NCI-H460 (cell line): ENCODE results near the gene DVL1. TPM values are rescaled to one million over a fixed set of nuclear protein-coding genes. Genes with fewer than 3 reads are reported as not detected.

ENCODE experiments used
- DNase-seq: peaks from one replicate; pipeline ENCODE4 v3.0.0-alpha.2; 2016; ENCODE audit warnings: low read depth; ENCODE audit errors: extremely low read depth
- total RNA-seq: library from RNA; depleted of rRNA; stranded (reverse); fragments of >200 nt; shearing (Covaris generic); gene quantifications from 2 replicates; pipeline ENCODE4 v1.2.3, GENCODE V29; 2014

DVL1 gene
- total RNA-seq, 1 experiment from 2014 or later: 53.7 TPM

DNA sequence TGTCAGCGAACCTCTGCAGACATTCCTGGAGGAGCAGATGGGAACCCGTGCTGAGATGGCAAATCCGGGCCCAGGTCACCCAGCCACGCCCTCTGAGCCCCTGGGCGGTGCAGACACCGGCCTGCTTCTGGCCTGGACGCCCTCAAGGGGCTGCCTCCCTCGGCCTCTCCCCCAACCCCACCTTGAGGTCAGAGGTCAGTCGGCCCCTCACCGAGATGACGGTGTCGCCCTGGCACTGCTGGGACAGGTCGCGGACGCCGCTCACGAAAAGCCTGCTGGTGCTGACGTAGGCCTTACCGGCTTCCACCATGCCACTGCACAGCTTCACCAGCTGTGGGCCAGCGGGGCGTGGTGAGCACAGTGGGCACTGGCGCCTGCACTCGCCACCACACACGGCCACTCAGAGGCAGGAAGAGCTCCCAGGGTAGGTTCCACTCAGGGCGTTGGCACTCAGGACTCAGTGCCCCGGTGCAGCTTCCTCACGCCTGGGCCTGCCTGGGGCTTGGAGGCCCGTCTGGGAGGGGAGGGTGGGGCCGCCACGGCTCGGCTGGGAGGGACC, 46.2 kb downstream of the DVL1 start:
- DNase-seq: no peak

DNA sequence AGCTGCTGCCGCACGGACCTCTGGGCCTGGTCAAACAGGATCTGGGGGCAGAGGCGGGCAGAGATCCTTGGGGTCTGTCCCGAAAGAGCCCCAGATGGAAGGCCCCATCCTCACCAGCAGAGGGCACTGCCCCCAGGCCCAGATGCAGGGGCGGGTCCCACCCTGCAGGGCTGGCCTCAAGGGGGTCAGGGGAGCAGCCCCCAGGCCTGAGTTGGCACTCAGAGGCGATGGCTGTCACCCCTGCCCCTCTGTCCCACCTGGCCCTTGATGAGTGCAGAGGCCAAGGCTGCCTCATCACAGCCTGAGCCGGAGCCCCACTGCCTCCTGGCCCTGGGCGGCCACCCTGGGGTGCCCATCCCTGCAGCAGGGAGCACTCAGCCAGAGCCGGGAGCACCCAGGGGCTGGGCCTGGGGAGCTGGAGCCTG, 47.2 kb downstream of the DVL1 start:
- DNase-seq: no peak

DNA sequence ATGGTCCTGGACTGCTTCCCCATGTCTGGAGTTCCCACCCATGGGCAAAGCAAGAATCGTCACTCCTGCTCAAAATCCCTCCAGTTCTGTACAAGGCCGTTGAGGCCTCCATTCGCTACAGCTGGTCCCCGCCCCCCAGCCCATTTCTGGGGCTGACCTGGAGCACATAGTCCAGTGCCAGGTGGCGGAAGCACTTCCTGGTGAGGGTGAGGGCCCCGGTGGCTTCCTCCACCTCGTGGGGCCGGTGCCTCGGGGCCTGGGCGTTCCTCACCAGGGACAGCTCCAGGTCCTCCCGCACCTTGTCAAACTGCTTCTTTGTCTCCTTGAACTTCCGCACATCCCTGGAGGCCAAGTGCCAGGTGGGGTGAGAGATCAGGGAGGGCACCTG, 48.9 kb downstream of the DVL1 start:
- DNase-seq: no peak

DNA sequence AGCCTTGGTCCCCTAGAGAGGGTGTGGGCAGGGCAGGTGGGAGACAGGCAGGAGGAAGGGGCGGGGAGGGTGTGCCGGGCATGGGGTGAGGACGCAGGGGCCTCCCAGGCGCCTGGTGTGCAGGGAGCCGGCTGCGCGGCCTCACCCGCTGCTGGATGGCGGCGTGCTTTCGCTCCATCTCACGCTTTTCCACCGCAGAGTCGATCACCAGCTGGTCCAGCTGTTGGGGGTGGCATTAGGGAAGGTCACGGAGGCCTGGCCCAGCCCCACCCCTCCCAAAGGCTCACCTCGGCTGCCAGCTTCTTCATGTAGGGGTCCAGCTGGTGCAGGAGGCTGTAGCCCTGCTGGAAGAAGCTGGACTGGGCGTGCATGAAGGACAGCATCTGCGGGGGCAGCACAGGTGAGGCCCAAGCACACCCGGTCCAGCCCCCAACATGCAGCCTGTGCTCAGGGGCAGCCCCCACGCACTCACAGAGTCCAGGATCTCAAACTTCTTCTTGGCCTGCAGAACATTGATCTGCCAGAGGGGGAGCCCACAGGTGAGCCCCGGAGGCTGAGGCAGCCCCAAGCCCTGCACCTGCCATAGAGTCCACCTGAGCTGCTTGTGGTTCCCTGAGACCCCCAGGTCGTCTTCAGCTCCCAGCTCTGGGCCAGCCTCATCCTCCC, 49.4 kb downstream of the DVL1 start:
- no peak for DNase-seq

DNA sequence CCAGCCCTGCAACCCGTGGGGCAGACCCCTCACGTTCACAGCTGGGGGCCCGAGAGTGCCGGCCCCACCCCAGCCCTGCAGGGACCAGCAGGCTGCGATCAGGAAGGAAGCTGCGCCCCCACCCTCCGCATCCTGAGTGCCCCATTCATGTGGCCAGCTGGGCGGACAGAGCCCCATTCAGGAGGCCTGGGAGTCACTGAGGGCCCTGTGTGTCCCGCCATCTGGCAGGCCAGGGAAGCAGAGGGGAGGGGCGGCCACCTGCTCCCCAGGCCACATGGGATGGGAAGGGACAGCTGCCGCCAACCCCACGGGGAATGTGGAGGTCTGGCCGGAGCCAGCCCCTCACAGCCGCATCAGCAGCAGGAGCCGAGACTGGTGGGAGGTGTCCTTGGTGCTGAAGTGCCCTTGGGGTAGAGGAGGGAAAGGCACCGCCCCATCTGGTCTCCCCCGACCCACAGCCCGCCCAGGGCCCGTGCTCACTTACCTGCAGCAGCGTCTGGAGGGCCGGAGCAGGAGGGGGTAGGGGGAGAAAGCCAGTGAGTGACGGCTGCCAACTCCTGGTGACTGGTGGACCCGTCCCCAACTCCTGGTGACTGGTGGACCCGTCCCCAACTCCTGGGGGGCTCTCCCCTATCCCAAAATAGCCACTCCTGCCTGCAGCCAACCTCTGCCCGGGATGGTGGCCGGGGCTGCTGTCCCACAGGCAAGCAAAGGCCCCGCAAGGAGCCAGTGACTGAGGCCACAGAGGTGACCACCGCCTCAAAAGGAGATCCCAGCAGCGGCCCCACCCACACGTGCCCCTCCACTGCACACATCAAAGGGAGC, 50.1 kb downstream of the DVL1 start:
- no peak for DNase-seq

DNA sequence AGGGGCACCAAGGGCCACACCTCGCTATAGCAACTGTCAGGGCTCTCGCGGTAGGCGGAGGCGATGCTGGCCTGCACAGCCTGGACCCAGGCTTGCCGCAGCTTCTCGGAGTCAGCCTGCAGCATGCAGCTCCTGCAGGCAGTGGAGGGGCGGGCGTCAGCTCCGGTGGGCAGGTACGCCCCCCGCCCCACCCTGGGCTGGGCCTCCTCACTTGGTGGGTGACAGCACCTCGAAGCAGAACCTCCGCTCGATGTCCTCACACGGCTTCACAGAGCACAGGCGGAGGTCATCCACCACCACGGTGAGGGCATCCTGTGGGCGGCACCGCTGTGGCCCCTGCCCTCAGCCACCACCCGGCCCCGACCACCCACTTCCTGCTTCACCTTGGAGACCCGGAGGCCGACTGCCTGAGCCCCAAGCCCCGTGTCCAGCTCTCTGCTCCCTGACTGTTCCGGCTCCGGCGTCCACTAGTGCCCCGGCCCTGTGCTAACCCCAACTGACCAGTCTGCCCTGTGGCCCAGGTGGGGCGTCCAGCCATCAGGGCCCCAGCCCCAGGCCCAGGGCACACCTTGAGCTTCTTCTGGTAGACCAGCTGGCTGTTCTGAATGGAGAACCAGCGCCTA, 51.3 kb downstream of the DVL1 start:
- DNase-seq: no peak

DNA sequence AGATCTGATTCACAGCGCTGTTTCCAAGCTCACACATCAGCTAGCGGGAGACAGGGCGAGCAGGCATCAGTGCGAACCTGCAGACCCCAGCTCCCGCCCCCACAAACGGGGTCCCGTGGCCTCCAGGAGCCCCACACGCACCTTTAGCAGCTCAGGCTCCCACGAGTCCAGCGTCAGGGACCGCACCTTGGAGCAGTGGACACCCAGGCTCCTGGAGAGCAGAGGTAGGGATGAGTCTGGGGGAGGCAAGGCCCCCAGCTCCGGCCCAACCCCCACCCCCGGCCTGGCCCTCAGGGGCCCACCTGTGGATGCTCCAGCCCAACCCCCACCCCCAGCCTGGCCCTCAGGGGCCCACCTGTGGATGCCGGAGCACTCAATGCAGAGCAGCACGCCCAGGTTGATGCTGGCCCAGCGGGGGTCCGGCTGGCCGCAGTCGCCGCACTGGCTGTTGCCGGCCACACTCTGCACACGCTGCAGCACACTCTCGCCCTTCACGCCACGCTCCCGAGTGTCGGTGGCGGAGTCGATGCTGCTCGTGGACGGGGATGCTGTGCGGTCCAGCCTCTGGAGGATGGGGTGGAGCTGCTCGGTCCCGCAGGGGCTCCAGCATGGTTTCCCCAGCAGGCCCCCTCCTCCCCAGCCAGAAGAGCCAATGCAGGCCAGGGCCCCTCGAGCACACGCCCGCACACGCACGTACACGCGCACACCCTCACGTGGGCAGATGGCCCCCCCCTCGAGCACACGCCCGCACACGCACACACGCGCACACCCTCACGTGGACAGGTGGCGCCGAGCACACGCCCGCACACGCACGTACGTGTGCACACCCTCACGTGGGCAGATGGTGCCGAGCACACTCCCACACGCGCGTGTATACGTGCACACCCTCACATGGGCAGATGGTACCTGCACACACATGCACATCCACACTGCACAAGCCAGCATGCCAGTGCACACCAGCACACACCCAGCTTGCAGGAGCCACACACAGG, 52.9 kb downstream of the DVL1 start:
- no peak for DNase-seq

DNA sequence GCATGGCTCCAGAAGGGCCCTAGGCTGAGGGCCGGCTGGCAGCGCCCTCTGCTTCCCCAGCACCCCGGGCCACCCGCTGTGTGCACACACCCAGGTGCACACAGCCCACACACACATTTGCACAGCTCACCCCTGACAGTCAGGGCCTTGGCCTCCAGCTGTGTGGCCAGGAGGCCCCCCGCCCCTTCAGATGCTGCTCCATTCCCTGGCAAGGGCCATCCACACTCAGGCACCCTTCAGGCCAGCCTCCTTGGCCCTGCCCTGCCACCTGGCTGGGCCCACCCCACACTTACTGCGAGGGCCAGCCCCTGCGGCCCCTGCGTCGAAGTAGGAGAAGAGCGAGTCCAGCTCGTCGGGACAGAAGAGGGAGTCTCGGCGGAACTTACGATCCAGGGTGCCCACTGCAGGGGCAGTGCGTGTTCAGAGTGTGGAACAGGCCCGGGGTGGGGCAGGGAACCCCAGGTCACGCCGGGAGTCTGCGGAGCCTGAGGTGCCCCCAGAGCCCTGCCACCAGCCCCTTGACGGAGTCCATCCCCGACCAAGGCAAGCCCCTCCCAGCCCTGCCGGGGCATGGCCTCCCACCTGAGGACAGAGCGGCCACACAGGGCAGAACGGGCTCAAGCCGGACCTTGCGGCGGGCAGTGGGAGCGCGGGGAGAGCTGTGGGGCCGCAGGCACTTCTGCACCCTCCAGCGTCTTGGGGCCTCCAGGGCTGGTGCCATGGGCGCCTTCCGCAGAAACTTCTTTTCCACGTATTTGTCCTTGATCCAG, 53.9 kb downstream of the DVL1 start:
- no peak for DNase-seq

DNA sequence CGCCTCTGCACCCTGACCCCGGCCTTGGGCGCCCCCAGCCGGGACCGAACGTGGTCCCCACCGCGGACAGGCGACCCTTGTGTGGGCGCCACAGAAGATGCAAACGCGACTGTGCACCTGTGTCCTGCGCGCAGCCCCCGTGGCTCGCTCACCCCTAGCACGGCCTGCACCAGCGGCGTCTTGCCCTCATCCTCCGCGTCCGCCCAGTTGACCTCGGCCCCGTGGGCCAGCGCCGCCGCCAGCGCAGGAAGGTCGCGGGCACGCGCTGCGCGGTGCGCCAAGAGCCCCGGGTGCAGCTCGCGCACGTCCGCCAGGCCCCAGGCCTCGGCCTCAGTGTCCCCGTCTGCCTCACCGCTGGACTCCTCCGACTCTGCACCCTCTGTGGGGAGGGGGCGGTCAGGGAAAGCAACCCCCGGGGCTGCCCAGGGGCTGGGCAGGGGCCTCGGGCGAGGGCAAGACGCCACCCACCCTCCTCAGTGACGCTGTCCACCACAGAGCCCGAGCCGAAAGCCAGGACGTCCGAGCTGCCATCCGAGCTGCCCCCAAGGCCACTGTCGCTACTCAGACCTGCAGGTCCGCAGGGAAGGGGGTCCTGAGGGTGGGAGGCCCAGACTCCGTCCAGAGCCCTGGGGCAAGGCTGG, 54.8 kb downstream of the DVL1 start:
- DNase-seq: no peak

DNA sequence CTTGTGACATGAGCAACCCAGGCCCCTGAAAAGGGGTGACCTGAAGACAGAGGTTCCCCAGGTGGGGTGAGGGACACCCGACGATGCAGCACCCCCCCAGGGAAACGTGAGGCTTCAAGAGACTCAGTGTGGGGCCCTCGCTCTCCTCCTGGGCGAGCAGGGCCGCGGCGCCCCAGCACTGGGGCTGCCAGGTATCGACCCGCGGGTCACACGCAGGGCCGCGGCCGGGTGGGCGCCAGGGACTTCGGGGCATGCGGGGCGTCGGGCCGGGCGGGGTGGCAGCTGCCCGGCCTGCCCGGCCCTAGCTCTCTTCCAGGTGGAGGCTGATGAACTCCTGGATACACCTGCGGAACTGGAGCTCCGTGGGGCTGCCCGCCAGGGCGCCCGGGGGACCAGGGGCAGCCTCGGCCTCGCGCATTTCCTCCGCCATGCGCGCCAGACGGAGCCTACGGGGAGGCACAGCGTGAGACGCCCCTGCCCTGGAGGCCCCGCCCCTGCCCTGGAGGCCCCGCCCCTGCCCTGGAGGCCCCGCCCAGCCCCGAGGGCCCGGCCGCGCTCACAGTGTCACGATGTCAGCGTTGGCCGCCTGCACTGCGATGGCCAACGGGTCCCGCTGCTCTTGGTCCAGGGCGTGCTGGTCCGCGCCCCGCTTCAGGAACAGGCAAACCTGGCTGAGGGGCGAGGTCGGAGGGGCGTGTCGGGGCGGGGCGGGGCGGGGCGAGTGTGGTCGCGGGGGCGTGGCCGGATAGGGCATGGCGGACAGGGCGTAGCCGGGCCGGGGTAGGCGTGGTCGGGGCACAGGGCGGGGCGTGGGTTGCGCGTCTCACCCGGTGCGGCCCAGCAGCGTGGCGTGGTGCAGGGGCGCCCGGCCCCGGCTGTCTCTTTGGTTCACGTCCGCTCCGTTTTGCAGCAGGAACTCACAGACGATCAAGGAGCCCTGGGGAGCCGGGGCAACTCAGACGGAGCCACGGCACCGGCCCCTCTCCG, 55.7 kb downstream of the DVL1 start:
- DNase-seq: no peak

DNA sequence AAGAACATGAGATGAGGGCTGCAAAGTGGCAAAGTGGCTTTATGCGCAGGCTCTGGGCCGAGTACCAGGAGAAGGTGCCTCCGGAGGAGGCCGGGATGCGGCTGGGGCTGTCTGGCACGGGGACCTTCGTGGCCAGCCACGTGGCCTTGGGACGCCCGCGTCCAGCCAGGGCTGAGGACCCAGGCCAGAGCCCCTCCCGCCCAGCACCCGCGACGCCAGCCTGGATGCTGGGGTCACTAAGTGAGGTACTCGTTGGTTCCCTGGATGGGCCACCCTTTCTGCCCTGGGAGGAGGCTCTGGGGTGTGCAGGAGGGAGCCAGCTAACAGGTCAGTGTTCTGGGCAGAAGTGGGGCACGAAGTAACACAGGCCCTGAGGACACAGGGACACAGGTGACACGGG, 56.4 kb downstream of the DVL1 start:
- no peak for DNase-seq

DNA sequence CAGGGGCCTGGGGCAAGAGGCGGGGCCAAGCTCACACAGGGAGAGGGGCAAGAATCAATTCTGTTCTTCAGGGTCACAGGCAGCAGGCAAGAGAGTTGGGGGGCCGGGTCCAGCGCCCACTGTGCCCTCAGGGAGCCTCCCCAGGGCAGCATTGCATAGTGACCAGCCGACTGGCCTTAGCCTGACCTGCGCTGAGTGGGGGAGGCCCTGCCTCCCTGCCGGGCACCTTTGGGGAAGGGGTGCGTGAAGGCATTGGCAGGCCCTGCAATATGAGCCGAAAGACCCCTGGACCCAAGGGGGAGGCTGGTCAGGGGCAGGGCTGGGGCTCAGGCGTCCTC, 56.8 kb downstream of the DVL1 start:
- no peak for DNase-seq

DNA sequence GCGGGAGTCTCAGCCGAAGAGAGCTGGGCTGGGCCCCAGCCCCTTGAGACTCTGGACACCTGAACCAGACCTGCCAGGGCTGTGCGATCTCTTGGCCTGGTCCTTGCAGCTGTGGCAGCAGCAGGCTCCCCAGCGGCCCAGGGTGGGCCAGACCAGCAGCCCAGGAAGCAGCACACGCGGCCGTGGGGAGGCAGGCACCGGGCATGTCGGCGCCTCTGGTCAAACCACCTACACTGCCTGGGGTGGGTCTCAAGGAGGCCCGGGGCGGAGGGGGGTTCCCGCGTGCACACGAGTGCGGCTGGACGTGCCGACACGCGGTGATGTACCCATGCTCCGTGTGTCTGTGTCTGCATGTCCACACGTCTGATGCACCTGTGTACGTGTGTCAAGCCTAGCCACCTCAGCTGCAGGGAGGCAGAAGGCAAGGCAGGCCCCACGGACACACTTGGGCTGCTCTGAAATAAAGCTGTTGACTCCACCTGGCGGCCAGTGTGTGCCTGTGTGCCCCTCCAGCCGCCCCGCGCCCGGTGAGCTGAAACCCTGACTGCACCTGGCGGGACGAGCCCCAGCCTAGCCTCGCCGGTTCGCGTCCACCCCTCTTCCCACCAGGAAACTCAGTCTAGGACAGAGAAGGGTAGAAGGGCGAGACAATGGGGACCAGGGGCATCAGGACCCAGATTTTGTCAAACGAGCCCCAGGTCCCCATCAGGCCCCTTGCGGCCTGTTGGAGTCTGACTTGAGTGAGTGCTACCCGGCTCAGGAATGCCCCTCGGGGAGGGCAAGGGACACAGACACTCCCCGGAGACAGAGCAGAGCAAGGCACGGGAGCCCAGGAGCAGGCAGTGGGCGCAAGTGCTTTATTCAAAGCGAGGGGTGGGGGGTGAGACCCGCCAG, 57.4 kb downstream of the DVL1 start:
- peak; percentile 37 for DNase-seq

DNA sequence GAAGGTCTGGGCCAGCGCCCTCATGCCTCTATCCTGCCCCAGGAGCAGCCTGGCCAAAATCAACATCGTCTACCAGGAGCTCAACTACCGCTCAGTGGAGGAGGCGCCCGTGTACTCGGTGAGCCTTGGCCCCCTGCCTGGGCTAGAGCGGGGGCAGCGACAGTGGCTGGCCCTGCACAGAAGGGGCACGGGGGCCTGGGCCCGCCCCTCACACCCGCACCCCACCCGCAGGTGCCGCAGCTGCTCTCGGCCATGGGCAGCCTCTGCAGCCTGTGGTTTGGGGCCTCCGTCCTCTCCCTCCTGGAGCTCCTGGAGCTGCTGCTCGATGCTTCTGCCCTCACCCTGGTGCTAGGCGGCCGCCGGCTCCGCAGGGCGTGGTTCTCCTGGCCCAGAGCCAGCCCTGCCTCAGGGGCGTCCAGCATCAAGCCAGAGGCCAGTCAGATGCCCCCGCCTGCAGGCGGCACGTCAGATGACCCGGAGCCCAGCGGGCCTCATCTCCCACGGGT, 58.1 kb downstream of the DVL1 start:
- no peak for DNase-seq

DNA sequence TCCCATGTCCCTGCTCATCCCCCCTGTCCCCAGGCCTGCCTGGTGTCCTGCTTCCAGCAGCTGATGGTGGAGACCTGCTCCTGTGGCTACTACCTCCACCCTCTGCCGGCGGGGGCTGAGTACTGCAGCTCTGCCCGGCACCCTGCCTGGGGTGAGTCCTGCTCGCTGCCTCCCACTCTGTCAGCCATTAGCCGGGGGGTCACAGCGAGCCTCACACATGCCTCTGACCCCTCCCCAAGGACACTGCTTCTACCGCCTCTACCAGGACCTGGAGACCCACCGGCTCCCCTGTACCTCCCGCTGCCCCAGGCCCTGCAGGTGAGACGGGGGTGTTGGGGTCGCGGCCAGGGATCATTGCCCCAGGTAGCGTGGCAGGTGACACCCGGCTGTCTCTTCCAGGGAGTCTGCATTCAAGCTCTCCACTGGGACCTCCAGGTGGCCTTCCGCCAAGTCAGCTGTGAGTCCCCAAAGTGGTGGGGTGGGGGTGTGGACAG, 58.9 kb downstream of the DVL1 start:
- peak; percentile 55 for DNase-seq

DNA sequence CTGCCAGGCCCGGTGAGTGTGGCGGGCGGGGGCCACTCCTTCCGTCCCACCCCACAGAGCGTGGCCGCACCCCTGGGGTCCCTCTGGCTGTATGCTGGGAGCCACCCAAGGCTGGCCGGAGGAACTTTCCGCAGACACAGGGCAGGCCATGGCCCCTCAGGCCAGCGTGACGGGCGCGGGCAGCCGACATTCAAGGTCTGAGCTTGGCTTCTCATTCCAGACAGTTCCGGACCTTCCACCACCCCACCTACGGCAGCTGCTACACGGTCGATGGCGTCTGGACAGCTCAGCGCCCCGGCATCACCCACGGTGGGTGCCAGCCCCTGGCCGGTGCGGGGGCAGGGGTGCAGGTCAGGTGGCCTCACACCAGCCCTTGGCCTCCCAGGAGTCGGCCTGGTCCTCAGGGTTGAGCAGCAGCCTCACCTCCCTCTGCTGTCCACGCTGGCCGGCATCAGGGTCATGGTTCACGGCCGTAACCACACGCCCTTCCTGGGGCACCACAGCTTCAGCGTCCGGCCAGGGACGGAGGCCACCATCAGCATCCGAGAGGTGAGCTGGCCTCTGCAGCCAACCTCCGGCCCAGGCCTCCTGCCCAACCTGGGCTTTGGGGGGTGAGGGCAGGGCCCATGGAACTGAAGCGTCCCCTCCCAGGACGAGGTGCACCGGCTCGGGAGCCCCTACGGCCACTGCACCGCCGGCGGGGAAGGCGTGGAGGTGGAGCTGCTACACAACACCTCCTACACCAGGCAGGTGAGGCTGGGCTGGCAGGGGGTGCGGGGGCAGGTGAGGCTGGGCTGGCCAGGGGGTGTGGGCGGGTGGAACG, 61.7 kb downstream of the DVL1 start:
- DNase-seq: no peak
